H9 (cell line): ENCODE measurements around the gene SLC6A3. TPM values are rescaled to one million over a fixed set of nuclear protein-coding genes. Genes with fewer than 3 reads are reported as not detected.

Experiments
- DNase-seq: peaks from one replicate; pipeline ENCODE4 v3.0.0-alpha.2; 2017
- H2AFZ ChIP-seq: one replicate; pipeline ENCODE4 v1.6.1; 2013; ENCODE audit warnings: mild to moderate bottlenecking, low read length, control low read depth, moderate library complexity
- H2AK5ac ChIP-seq: 2 replicates; pipeline ENCODE4 v1.6.1; 2013; ENCODE audit warnings: low read length, control low read depth, mixed read lengths; ENCODE audit not compliant: insufficient read length
- H2BK120ac ChIP-seq: one replicate; pipeline ENCODE4 v1.6.1; 2013; ENCODE audit warnings: low read depth, mild to moderate bottlenecking, low read length, control low read depth, inconsistent platforms; ENCODE audit not compliant: poor library complexity, severe bottlenecking
- H2BK12ac ChIP-seq: 2 replicates; pipeline ENCODE4 v1.6.1; 2013; ENCODE audit warnings: low read length, control low read depth, mixed read lengths, low read depth; ENCODE audit not compliant: insufficient read length
- H2BK15ac ChIP-seq: 2 replicates; pipeline ENCODE4 v1.6.1; 2013; ENCODE audit warnings: low read depth, low read length, control low read depth
- H2BK20ac ChIP-seq: one replicate; pipeline ENCODE4 v1.6.1; 2013; ENCODE audit warnings: low read depth, mild to moderate bottlenecking, low read length, control low read depth, inconsistent platforms; ENCODE audit not compliant: poor library complexity, severe bottlenecking
- H2BK5ac ChIP-seq: 2 replicates; pipeline ENCODE4 v1.6.1; 2013; ENCODE audit warnings: low read length, control low read depth, mixed read lengths; ENCODE audit not compliant: insufficient read length
- H3K14ac ChIP-seq: 2 replicates; pipeline ENCODE4 v1.6.1; 2013; ENCODE audit warnings: low read length, control low read depth; ENCODE audit not compliant: insufficient read depth
- H3K18ac ChIP-seq: 2 replicates; pipeline ENCODE4 v1.6.1; 2013; ENCODE audit warnings: low read depth, mild to moderate bottlenecking, mixed read lengths, low read length, control low read depth; ENCODE audit not compliant: insufficient read length
- H3K23ac ChIP-seq: 2 replicates; pipeline ENCODE4 v1.6.1; 2013; ENCODE audit warnings: low read length, control low read depth, mixed read lengths, low read depth; ENCODE audit not compliant: insufficient read length
- H3K23me2 ChIP-seq: 2 replicates; pipeline ENCODE4 v1.6.1; 2013; ENCODE audit warnings: low read depth, mild to moderate bottlenecking, mixed read lengths, low read length, control low read depth; ENCODE audit not compliant: insufficient read length, poor library complexity, severe bottlenecking
- H3K27ac ChIP-seq: 2 replicates; pipeline ENCODE4 v1.5.1; 2013; ENCODE audit warnings: low read length, control low read depth, mixed read lengths, low read depth; ENCODE audit not compliant: insufficient read length
- H3K27me3 ChIP-seq: 2 replicates; pipeline ENCODE4 v1.6.1; 2013; ENCODE audit warnings: low read length, control low read depth, inconsistent platforms; ENCODE audit not compliant: insufficient read depth
- H3K4ac ChIP-seq: 2 replicates; pipeline ENCODE4 v1.6.1; 2013; ENCODE audit warnings: low read depth, mild to moderate bottlenecking, control low read depth, inconsistent platforms, low read length, moderate library complexity
- H3K4me1 ChIP-seq: 2 replicates; pipeline ENCODE4 v1.6.1; 2013; ENCODE audit warnings: low read length, control low read depth, inconsistent platforms; ENCODE audit not compliant: insufficient read depth
- H3K4me2 ChIP-seq: 2 replicates; pipeline ENCODE4 v1.6.1; 2013; ENCODE audit warnings: low read length, control low read depth, mixed read lengths; ENCODE audit not compliant: insufficient read length, insufficient read depth
- H3K56ac ChIP-seq: 2 replicates; pipeline ENCODE4 v1.6.1; 2013; ENCODE audit warnings: low read depth, mild to moderate bottlenecking, mixed read lengths, low read length, control low read depth; ENCODE audit not compliant: insufficient read length
- H3K79me1 ChIP-seq: 2 replicates; pipeline ENCODE4 v1.6.1; 2013; ENCODE audit warnings: low read depth, mild to moderate bottlenecking, moderate library complexity, low read length, control low read depth, inconsistent platforms; ENCODE audit not compliant: insufficient read depth, poor library complexity, severe bottlenecking
- H3K79me2 ChIP-seq: 2 replicates; pipeline ENCODE4 v1.6.1; 2013; ENCODE audit warnings: low read length, control low read depth, inconsistent platforms; ENCODE audit not compliant: insufficient read depth
- H3K9ac ChIP-seq: 2 replicates; pipeline ENCODE4 v1.6.1; 2013; ENCODE audit warnings: low read length, control low read depth, mixed read lengths; ENCODE audit not compliant: insufficient read length; ENCODE audit errors: extremely low read depth
- H3K9me3 ChIP-seq: one replicate; pipeline ENCODE4 v1.6.1; 2013; ENCODE audit warnings: low read depth, low read length, inconsistent platforms; ENCODE audit not compliant: control insufficient read depth
- H3T11ph ChIP-seq: one replicate; pipeline ENCODE4 v1.6.1; 2013; ENCODE audit warnings: mild to moderate bottlenecking, low read length, control low read depth, inconsistent platforms
- H4K20me1 ChIP-seq: one replicate; pipeline ENCODE4 v1.6.1; 2013; ENCODE audit not compliant: control insufficient read depth, insufficient read length, insufficient read depth
- H4K5ac ChIP-seq: 2 replicates; pipeline ENCODE4 v1.6.1; 2013; ENCODE audit warnings: low read depth, mild to moderate bottlenecking, mixed read lengths, low read length, control low read depth; ENCODE audit not compliant: insufficient read length
- H4K8ac ChIP-seq: replicated peaks from 2 replicates; pipeline ENCODE4 v1.6.1; 2013; ENCODE audit warnings: low read length, control low read depth, mixed read lengths, low read depth; ENCODE audit not compliant: insufficient read length
- H4K91ac ChIP-seq: 2 replicates; pipeline ENCODE4 v1.6.1; 2013; ENCODE audit warnings: low read depth, mild to moderate bottlenecking, moderate library complexity, mixed read lengths, low read length, control low read depth; ENCODE audit not compliant: insufficient read length
- H3K27ac Mint-ChIP-seq, 3 experiments: 2 replicates in 2 of 3; 3 replicates in 1 of 3; pipeline ENCODE4 v1.8.0; 2020 to 2021; ENCODE audit warnings: mixed read lengths in 3 of 3, mild to moderate bottlenecking in 1 of 3, moderate library complexity in 1 of 3
- H3K27me3 Mint-ChIP-seq: 2 replicates; pipeline ENCODE4 v1.8.0; 2021; ENCODE audit warnings: low read depth, mild to moderate bottlenecking, moderate library complexity, mixed read lengths
- H3K36me3 Mint-ChIP-seq, 3 experiments: 2 replicates in 2 of 3; 3 replicates in 1 of 3; pipeline ENCODE4 v1.8.0; 2020 to 2021; ENCODE audit warnings: low read depth in 3 of 3, mixed read lengths in 3 of 3; ENCODE audit not compliant: insufficient read depth in 1 of 3
- H3K4me1 Mint-ChIP-seq, 2 experiments: 2 replicates each; pipeline ENCODE4 v1.8.0; 2020; ENCODE audit warnings: mixed read lengths in 2 of 2
- H3K4me3 Mint-ChIP-seq, 2 experiments: 2 replicates in 1 of 2; 3 replicates in 1 of 2; pipeline ENCODE4 v1.8.0; 2020 to 2021; ENCODE audit warnings: mild to moderate bottlenecking in 2 of 2, mixed read lengths in 2 of 2, moderate library complexity in 1 of 2
- H3K9me3 Mint-ChIP-seq, 2 experiments: 2 replicates in 1 of 2; 3 replicates in 1 of 2; pipeline ENCODE4 v1.8.0; 2020; ENCODE audit warnings: mild to moderate bottlenecking in 2 of 2, mixed read lengths in 2 of 2, moderate library complexity in 1 of 2
- CTCF ChIP-seq: fragments of 200-600 bp; sonication (generic); conservative IDR thresholded peaks from 3 replicates; pipeline ENCODE4 v1.8.0; 2021; ENCODE audit warnings: antibody characterized with exemption, mild to moderate bottlenecking
- WGBS: extraction: QIAGEN DNeasy Blood & Tissue Kit; methylation state at CpG from one replicate; pipeline ENCODE4 v1.1.7; 2013; ENCODE audit warnings: missing lambda C conversion rate, low lambda C conversion rate, mixed read lengths; ENCODE audit not compliant: insufficient read length; ENCODE audit errors: extremely low coverage; 5-methylcytosine and 5-hydroxymethylcytosine counted together
- total RNA-seq: library from RNA; stranded (reverse); gene quantifications from 2 replicates; pipeline ENCODE4 v1.2.1, GENCODE V29; 2021

SLC6A3 gene
- total RNA-seq, 1 experiment from 2014 or later: 0.61 TPM

GRCh38 chr5:1443171-1443570 is 2.1 kb downstream of the SLC6A3 start:
- H4K5ac ChIP-seq: no peak overlapping the region
- no peak overlapping the region for H3K4ac ChIP-seq
- H3K4me2 ChIP-seq: no peak overlapping the region
- no peak overlapping the region for H3K56ac ChIP-seq
- no peak overlapping the region for H3K27ac ChIP-seq
- H3K79me2 ChIP-seq: no peaks in the 10 kb centered on the region
- Mint-ChIP-seq H3K9me3 (peaks cover 3 to 4% of the 10 kb centered on the region in 2 experiments; a peak in 4 of 5 replicates), H3K27me3 (peaks cover 92% of the 10 kb centered on the region), H3K4me1 (peaks cover 2 to 6% of the 10 kb centered on the region in 2 experiments; a peak in 2 of 4 replicates), H3K27ac (no peak overlapping the region), H3K4me3 (no peak overlapping the region), H3K36me3 (no peaks in the 10 kb centered on the region; a peak in 2 of 7 replicates)
- H3K4me1 ChIP-seq: no peaks in the 10 kb centered on the region
- no peaks in the 10 kb centered on the region for H3K79me1 ChIP-seq
- peaks cover 12% of the 10 kb centered on the region for H3K23me2 ChIP-seq
- H2BK20ac ChIP-seq: no peak overlapping the region
- H4K8ac ChIP-seq: no peak overlapping the region
- no peak overlapping the region for H2BK120ac ChIP-seq
- H2AK5ac ChIP-seq: no peak overlapping the region
- no peak overlapping the region for H3K23ac ChIP-seq
- no peak for DNase-seq
- no peak overlapping the region for H3T11ph ChIP-seq
- no peak overlapping the region for H2BK15ac ChIP-seq
- H3K9ac ChIP-seq: no peak overlapping the region
- H2AFZ ChIP-seq: no peak overlapping the region
- no peaks in the 10 kb centered on the region for H3K9me3 ChIP-seq
- H4K91ac ChIP-seq: no peak overlapping the region
- no peaks in the 10 kb centered on the region for H4K20me1 ChIP-seq
- H2BK5ac ChIP-seq: no peak overlapping the region
- H3K14ac ChIP-seq: no peak overlapping the region
- no CpG with 5 or more reads among the region's 9 CpGs for whole genome bisulfite sequencing
- no peak overlapping the region for H2BK12ac ChIP-seq
- TF ChIP-seq CTCF: no peak
- peaks cover 38% of the 10 kb centered on the region for H3K27me3 ChIP-seq
- H3K18ac ChIP-seq: no peak overlapping the region
